ENCODE results near the gene CHCHD3.

GRCh38 chr7:133056370-133057238 lies 25.3 kb downstream of the CHCHD3 start:
- TF ChIP-seq CTCF (conservative IDR thresholded peaks at IDR 0.05; ENCODE audit: low read depth, low read length) = no peak
- TF ChIP-seq POLR2A (IDR thresholded peaks at IDR 0.05; ENCODE audit: low read depth, low read length) = no peak
- TF ChIP-seq RFX5 (IDR thresholded peaks at IDR 0.05; ENCODE audit: low read depth, low read length) = no peak
- no peak for TF ChIP-seq CEBPB (IDR thresholded peaks at IDR 0.05; ENCODE audit: low read depth, low read length)
- TF ChIP-seq SMC3 (IDR thresholded peaks at IDR 0.05; ENCODE audit: low read depth, low read length) = no peak
- no peak for TF ChIP-seq ELK1 (IDR thresholded peaks at IDR 0.05; ENCODE audit: borderline replicate concordance, low read depth, low read length)
- no peak for TF ChIP-seq FOS (IDR thresholded peaks at IDR 0.05; ENCODE audit: low read depth, low read length)
- TF ChIP-seq MXI1 (IDR thresholded peaks at IDR 0.05; ENCODE audit: borderline replicate concordance, low read depth, low read length) = no peak
- TF ChIP-seq RCOR1 (IDR thresholded peaks at IDR 0.05; ENCODE audit: insufficient replicate concordance, low read length) = no peak
- no peak for TF ChIP-seq BHLHE40 (IDR thresholded peaks at IDR 0.05; ENCODE audit: low read depth, low read length)
- TF ChIP-seq MAZ (IDR thresholded peaks at IDR 0.05; ENCODE audit: borderline replicate concordance, low read depth, low read length) = no peak
- no peak for TF ChIP-seq NFE2L2 (IDR thresholded peaks at IDR 0.05; ENCODE audit: low read depth, low read length)
- TF ChIP-seq RAD21 (IDR thresholded peaks at IDR 0.05; ENCODE audit: low read length) = no peak
- no peak for TF ChIP-seq USF2 (IDR thresholded peaks at IDR 0.05; ENCODE audit: low read depth, low read length)
